Neural crest cell (in vitro differentiated cells): ENCODE data around the gene PIK3R5. TPM values are rescaled to one million over a fixed set of nuclear protein-coding genes. Genes with fewer than 3 reads are reported as not detected.

ENCODE experiments used
- DNase-seq: peaks from one replicate; pipeline ENCODE4 v3.0.0; 2021; ENCODE audit warnings: low read depth, mixed read lengths, low spot score
- H3K27ac Mint-ChIP-seq: one replicate; pipeline ENCODE4 v1.8.0; 2021; ENCODE audit warnings: mild to moderate bottlenecking, mixed read lengths; ENCODE audit not compliant: unreplicated experiment
- H3K27me3 Mint-ChIP-seq: 2 replicates; pipeline ENCODE4 v1.8.0; 2021; ENCODE audit warnings: low read depth, mild to moderate bottlenecking, mixed read lengths
- H3K36me3 Mint-ChIP-seq: 2 replicates; pipeline ENCODE4 v1.8.0; 2021; ENCODE audit warnings: low read depth, mild to moderate bottlenecking, mixed read lengths
- H3K4me1 Mint-ChIP-seq: 2 replicates; pipeline ENCODE4 v1.8.0; 2021; ENCODE audit warnings: mixed read lengths
- H3K4me3 Mint-ChIP-seq: one replicate; pipeline ENCODE4 v1.8.0; 2021; ENCODE audit warnings: mild to moderate bottlenecking, mixed read lengths
- H3K9me3 Mint-ChIP-seq: 2 replicates; pipeline ENCODE4 v1.8.0; 2021; ENCODE audit warnings: mixed read lengths
- CTCF ChIP-seq: fragments of 200-600 bp; sonication (generic); conservative IDR thresholded peaks from 2 replicates; pipeline ENCODE4 v1.5.0; 2021; ENCODE audit warnings: antibody characterized with exemption, mild to moderate bottlenecking
- total RNA-seq: library from RNA; stranded (reverse); gene quantifications from 2 replicates; pipeline ENCODE4 v1.2.1, GENCODE V29; 2021

The PIK3R5 gene
- total RNA-seq, 1 donor from 2014 or later: 1.4 TPM

- Mint-ChIP-seq H3K4me1 (peaks cover 3% of the 10 kb centered on the region), H3K9me3 (peaks cover 4% of the 10 kb centered on the region), H3K36me3 (peaks cover 2% of the 10 kb centered on the region), H3K4me3 (no peak overlapping the region), H3K27ac (no peak overlapping the region), H3K27me3 (peaks cover 17% of the 10 kb centered on the region)
- no peak for DNase-seq
- TF ChIP-seq CTCF: no peak
Observed at GRCh38 chr17:8939496-8940334, 25.8 kb downstream of the PIK3R5 start.

GRCh38 chr17:8938933-8939332 is 26.6 kb downstream of the PIK3R5 start:
- no peak for TF ChIP-seq CTCF
- H3K4me3 Mint-ChIP-seq: no peak overlapping the region
- H3K4me1 Mint-ChIP-seq: peaks cover 3% of the 10 kb centered on the region
- DNase-seq: no peak
- peaks cover 2% of the 10 kb centered on the region for H3K36me3 Mint-ChIP-seq
- H3K27ac Mint-ChIP-seq: no peak overlapping the region
- H3K9me3 Mint-ChIP-seq: peaks cover 4% of the 10 kb centered on the region
- peaks cover 20% of the 10 kb centered on the region for H3K27me3 Mint-ChIP-seq

- no peak for DNase-seq
- Mint-ChIP-seq H3K27me3 (peaks cover 35% of the 10 kb centered on the region), H3K4me3 (no peak overlapping the region), H3K27ac (no peak overlapping the region), H3K36me3 (peaks cover 2% of the 10 kb centered on the region), H3K4me1 (peaks cover 3% of the 10 kb centered on the region), H3K9me3 (peaks cover 9% of the 10 kb centered on the region)
- TF ChIP-seq CTCF: no peak
Observed at GRCh38 chr17:8935191-8935590, 30.3 kb downstream of the PIK3R5 start.

- no peak for DNase-seq
- Mint-ChIP-seq H3K27ac (no peak overlapping the region), H3K4me1 (no peaks in the 10 kb centered on the region), H3K4me3 (no peak overlapping the region), H3K36me3 (peaks cover 2% of the 10 kb centered on the region), H3K9me3 (peaks cover 17% of the 10 kb centered on the region), H3K27me3 (peaks cover 34% of the 10 kb centered on the region)
- no peak for TF ChIP-seq CTCF
Observed at GRCh38 chr17:8934346-8934745, 31.2 kb downstream of the PIK3R5 start.

GRCh38 chr17:8930649-8931048 is 34.9 kb downstream of the PIK3R5 start:
- no peak for DNase-seq
- no peak overlapping the region for H3K4me3 Mint-ChIP-seq
- peaks cover 8% of the 10 kb centered on the region for H3K36me3 Mint-ChIP-seq
- no peaks in the 10 kb centered on the region for H3K4me1 Mint-ChIP-seq
- H3K9me3 Mint-ChIP-seq: peaks cover 23% of the 10 kb centered on the region
- TF ChIP-seq CTCF: no peak
- H3K27me3 Mint-ChIP-seq: peaks cover 29% of the 10 kb centered on the region
- H3K27ac Mint-ChIP-seq: no peak overlapping the region
